Endometrial microvascular endothelial cells (primary cell): Measurements from ENCODE around the gene CZIB. TPM values are rescaled to one million over a fixed set of nuclear protein-coding genes. Genes with fewer than 3 reads are reported as not detected.

Experiments
- in situ Hi-C: cut with HindIII; loops from 2 replicates; pipeline ENCODE4 v1.10.0; 2017; ENCODE audit warnings: low sequenced_read_pairs, low pct_unique_long_range_greater_than_20kb; ENCODE audit errors: inconsistent ontology term
- total RNA-seq: library from RNA; depleted of rRNA; stranded (reverse); fragments of >200 nt; gene quantifications from one replicate; pipeline ENCODE4 v1.2.3, GENCODE V29; 2015; ENCODE audit errors: inconsistent ontology term

Gene CZIB
- total RNA-seq: 52.9 TPM

GRCh38 chr1:53220171-53220961 is at the start of gene CZIB:
Gene CZIB (minus strand): TSS chr1:53220634. CDS start chr1:53220575, 59 bp downstream.
- in situ Hi-C loops: no loop called here

GRCh38 chr1:53270107-53270506 is 49.7 kb upstream of the CZIB start:
- in situ Hi-C loops: no loop called here

GRCh38 chr1:53267761-53268160 is 47.3 kb upstream of the CZIB start:
- in situ Hi-C loops: no loop called here

GRCh38 chr1:53266038-53266437 is 45.6 kb upstream of the CZIB start:
- in situ Hi-C loops: no loop called here

- in situ Hi-C loops: no loop called here
Observed at GRCh38 chr1:53265581-53265980, 45.1 kb upstream of the CZIB start.

- in situ Hi-C loops: no loop called here
Observed at GRCh38 chr1:53264048-53264447, 43.6 kb upstream of the CZIB start.

GRCh38 chr1:53262000-53262399 is 41.6 kb upstream of the CZIB start:
- in situ Hi-C loops: no loop called here

- in situ Hi-C loops: no loop called here
Observed at GRCh38 chr1:53260631-53261247, 40.3 kb upstream of the CZIB start.

- in situ Hi-C loops: no loop called here
Observed at GRCh38 chr1:53259932-53260331, 39.5 kb upstream of the CZIB start.

GRCh38 chr1:53258216-53258615 is 37.8 kb upstream of the CZIB start:
- in situ Hi-C loops: no loop called here

- in situ Hi-C loops: no loop called here
Observed at GRCh38 chr1:53257454-53258081, 37.1 kb upstream of the CZIB start.

GRCh38 chr1:53256511-53257453 is 36.3 kb upstream of the CZIB start:
- in situ Hi-C loops: no loop called here

GRCh38 chr1:53255031-53255430 is 34.6 kb upstream of the CZIB start:
- in situ Hi-C loops: no loop called here

GRCh38 chr1:53254011-53254640 is 33.7 kb upstream of the CZIB start:
- in situ Hi-C loops: no loop called here

- in situ Hi-C loops: no loop called here
Observed at GRCh38 chr1:53250325-53250724, 29.9 kb upstream of the CZIB start.

- in situ Hi-C loops: no loop called here
Observed at GRCh38 chr1:53249706-53250105, 29.3 kb upstream of the CZIB start.

- in situ Hi-C loops: no loop called here
Observed at GRCh38 chr1:53246261-53247134, 26.1 kb upstream of the CZIB start.

GRCh38 chr1:53244141-53244540 is 23.7 kb upstream of the CZIB start:
- in situ Hi-C loops: no loop called here
